ENCODE data around the gene CNST. TPM values are rescaled to one million over a fixed set of nuclear protein-coding genes. Genes with fewer than 3 reads are reported as not detected.
A peak's percentile ranks its signal among the peaks of the same experiment; 100 is the strongest.

Gene CNST
- total and polyA plus RNA-seq, 2 of the 13 experiments (the other 11 are each of a cell fraction or from before 2014, with no cell fraction given), result 6.3 to 12.4 TPM

GRCh38 chr1:246583448-246584185 lies 17.4 kb downstream of the CNST start (continued):
- TF ChIP-seq ZNF446 (CRISPR knock-in tag; IDR thresholded peaks at IDR 0.05), result no peak
- no peak for TF ChIP-seq SRSF1 (optimal IDR thresholded peaks at IDR 0.05; ENCODE audit: low read depth, low read length)
- TF ChIP-seq RFXAP (CRISPR knock-in tag; IDR thresholded peaks at IDR 0.05; ENCODE audit: borderline replicate concordance), result 0 out of 2 replicates have a peak, but pooled peaks have one; percentile 28
- TF ChIP-seq HNRNPLL (IDR thresholded peaks at IDR 0.05; ENCODE audit: low read depth, low read length, poor library complexity, severe bottlenecking), result no peak
- TF ChIP-seq ZNF850 (CRISPR knock-in tag; conservative IDR thresholded peaks at IDR 0.05), result no peak
- TF ChIP-seq ZNF549 (CRISPR knock-in tag; IDR thresholded peaks at IDR 0.05), result no peak
- no peak for TF ChIP-seq PRMT3 (CRISPR knock-in tag; IDR thresholded peaks at IDR 0.05; ENCODE audit: borderline replicate concordance, low read depth)
- no peak for TF ChIP-seq ZNF883 (CRISPR knock-in tag; IDR thresholded peaks at IDR 0.05; ENCODE audit: not compliant biosample characterization)
- no peak for TF ChIP-seq NFATC3 (CRISPR knock-in tag; IDR thresholded peaks at IDR 0.05)
- TF ChIP-seq ONECUT2 (CRISPR knock-in tag; IDR thresholded peaks at IDR 0.05), result peak; percentile 83
- no peak for TF ChIP-seq BATF2 (CRISPR knock-in tag; IDR thresholded peaks at IDR 0.05)
- TF ChIP-seq CBX2 (IDR thresholded peaks at IDR 0.05; ENCODE audit: low read depth, low read length), result no peak
- TF ChIP-seq CBX2 (CRISPR knock-in tag; IDR thresholded peaks at IDR 0.05; ENCODE audit: low read depth), result no peak
- peak; percentile 72; the same call in 1 of the 2 replicates for TF ChIP-seq ZNF800 (CRISPR knock-in tag; IDR thresholded peaks at IDR 0.05)
- peak; percentile 94 for TF ChIP-seq ISL2 (CRISPR knock-in tag; IDR thresholded peaks at IDR 0.05)
- TF ChIP-seq ZNF878 (CRISPR knock-in tag; IDR thresholded peaks at IDR 0.05), result peak; percentile 49; the same call in 1 of the 2 replicates
- TF ChIP-seq PHF21A (CRISPR knock-in tag; IDR thresholded peaks at IDR 0.05), result peak; percentile 90
- no peak for TF ChIP-seq POGK (CRISPR knock-in tag; conservative IDR thresholded peaks at IDR 0.05)
- no peak for TF ChIP-seq REXO4 (CRISPR knock-in tag; IDR thresholded peaks at IDR 0.05; ENCODE audit: borderline replicate concordance)
- peak; percentile 14; the same call in 1 of the 2 replicates for TF ChIP-seq ZNF687 (CRISPR knock-in tag; IDR thresholded peaks at IDR 0.05)
- TF ChIP-seq ZFP62 (CRISPR knock-in tag; IDR thresholded peaks at IDR 0.05), result no peak

Measured in HepG2 (cell line).